ENCODE measurements around the gene SNX9. TPM values are rescaled to one million over a fixed set of nuclear protein-coding genes. Genes with fewer than 3 reads are reported as not detected.
"Not testable (repeated sequence)": the region's sequence is repeated elsewhere in the genome, so short reads cannot be mapped to it uniquely, and the experiment has no call there.

The SNX9 gene
- total RNA-seq, result 78.1 TPM

DNA sequence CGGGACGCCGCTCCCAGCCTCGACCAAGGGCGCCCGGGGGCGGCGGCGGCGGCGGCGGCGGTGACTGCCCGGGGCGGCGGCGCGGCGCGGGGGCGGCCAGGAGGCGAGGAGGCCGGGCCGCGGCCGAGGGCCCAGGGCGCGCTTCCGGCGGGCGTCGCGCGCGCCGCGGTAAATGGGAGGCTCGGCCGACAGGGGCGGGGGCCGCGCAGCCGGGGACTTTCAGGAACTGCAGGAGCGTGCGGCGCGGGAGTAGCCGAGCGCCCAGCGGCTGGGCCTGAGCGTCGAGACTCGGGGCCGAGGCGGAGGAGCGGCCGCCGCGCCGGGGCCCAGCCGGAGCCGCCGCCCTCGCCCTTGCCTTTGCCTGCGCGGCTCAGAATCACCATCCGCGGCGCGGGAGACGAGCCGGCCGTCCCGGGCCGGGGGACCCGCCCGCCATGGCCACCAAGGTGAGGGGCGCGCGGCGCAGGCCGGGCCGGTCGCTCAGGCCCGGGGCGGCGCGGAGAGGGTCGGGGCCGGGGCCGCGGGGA lies at the start of gene SNX9:
SNX9 (plus strand) TSS at position 246 of the 527 bp plus-strand sequence; CDS start at position 435, 189 bp downstream.
- ATAC-seq (peak; percentile 88), DNase-seq (ENCODE audit: low spot score) (peak; percentile 88)
- intact Hi-C loops (cut with DNase I), result no loop called here

DNA sequence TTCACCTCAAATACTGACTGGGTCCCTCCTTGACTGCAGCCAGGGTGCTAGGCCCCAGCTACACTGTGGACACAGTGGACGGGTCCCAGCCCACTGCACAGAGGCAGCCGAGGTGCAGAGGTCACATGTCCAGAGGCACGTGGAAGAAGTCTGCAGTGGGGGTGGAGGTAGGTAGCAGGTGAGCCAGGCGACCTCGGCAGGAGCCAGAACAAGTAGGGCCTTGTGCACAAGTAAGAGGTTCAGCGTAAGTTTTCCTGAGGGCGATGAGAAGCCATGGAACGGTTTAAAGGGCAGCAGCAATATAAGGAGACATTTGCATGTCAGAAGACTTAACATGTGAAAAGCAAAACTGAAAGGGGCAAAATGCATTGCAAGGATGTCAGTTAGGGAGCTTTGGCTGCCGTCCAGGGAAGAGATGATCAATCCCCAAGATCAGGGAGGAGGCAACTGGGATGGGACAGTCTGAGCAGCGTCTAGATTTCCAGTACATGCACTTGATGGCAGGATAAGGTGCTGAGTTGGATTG lies 49.7 kb upstream of the SNX9 start:
- peak; percentile 43 for ATAC-seq

DNA sequence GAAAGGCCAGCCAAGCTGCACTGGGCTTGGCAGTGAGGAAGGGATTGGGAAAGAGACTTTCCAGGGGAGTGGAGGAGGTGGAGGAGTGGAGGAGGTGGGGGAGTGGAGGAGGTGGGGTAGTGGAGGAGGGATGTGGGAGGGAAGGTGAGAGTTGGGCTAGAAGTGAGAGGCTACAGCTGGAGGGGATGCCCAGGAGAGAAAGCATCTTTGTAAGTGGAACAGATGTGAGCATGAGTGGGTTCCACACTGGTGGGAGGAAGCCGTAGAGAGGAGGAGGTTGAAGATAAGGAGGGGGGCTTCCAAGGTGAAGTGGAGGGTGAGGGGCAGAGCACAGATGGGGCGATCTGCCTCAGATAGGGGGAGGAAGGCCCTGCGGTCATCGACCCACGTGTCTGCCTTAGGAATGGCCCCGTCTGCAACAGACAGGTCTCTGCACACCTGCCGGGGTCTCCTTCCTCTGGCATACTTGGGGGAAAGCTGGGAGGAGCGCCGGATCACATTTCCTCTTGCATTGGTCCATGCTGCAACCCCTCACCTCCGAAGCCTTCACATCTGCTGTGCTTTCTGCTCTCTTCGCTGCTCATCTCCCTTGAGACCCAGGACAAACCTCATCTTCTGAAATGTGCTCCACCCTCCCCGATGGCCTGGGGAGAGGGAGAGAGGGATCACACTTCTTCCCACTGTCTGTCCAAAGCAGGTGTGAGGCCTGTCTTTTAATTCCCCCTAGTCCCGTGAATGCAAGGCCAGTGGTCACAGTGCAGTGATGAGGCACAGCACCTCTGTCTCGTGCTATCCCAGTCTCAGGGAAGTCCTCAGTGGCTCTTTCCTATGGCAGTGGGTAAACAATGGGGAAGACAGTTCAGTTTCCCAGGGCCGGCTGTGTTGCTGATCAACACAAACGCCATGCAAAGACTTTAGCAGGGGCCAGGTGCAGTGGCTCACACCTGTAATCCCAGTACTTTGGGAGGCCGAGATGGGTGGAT lies 48.6 kb upstream of the SNX9 start:
- intact Hi-C loops (cut with DNase I), result no loop called here
- no peak for DNase-seq (ENCODE audit: low spot score)
- peak; percentile 90 for ATAC-seq

More for the DNA sequence above, 49.7 kb upstream of the SNX9 start:
- intact Hi-C loops (cut with DNase I), result no loop called here
- DNase-seq (ENCODE audit: low spot score), result no peak

DNA sequence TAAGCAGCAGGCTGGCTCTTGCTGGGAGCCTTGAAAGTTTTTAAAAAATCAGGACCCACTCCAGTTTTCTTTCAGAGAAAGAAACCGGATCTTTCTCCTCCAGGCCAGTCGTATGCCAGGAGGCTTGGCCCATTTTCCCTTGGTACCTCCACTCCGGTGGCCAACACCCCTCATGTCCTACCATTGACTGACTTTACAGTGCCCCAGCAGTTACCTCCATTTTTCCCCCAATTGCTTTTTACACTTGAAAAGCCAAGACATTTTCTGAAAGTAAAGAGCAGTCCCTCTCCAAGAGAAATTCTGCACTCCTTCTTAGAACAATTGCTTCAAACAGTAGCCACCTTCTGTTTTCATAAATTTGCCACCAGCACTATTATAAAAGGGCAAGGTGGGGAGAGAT lies 47.7 kb upstream of the SNX9 start:
- DNase-seq (ENCODE audit: low spot score) (no peak), ATAC-seq (no peak)
- intact Hi-C loops (cut with DNase I), result no loop called here

DNA sequence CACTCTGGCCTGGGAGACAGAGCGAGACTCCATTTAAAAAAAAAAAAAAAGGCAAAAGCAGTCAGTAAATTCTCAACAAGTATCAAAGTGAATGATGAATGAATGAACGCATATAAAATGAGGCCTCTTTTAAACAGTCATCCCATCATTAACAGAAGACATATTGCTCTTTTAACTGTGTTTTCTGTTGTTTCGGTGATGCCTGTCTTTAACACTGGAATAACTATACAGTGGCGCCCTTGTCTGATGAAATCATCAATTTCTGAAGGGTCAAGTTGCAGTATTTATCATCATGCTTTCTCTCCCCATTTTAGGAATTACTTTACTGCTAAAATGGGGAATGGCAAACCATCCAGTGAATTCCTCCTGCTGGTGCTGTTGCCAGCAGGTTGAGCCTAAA lies 45.7 kb upstream of the SNX9 start:
- intact Hi-C loops (cut with DNase I), result no loop called here
- ATAC-seq (no peak), DNase-seq (ENCODE audit: low spot score) (no peak)

DNA sequence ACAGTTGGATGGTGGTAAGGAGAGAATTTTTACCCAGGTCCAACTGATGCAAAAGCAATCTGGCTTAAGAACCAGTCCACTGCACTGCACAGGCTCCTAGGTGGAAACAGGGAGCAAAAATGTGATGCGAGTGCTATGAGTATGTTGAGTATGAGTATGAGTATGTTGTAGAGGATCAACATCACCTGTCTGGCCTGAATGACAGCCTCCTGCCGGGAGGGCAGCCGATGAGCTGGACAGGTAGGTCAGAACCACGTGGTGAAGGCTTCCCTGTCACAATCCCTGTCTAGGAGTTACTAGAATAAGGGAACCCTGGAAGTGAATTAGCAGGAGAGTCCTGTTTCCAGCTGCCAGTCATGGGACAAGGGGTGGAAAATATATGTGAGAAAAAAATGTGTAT lies 44.3 kb upstream of the SNX9 start:
- intact Hi-C loops (cut with DNase I), result no loop called here
- no peak for ATAC-seq
- no peak for DNase-seq (ENCODE audit: low spot score)

DNA sequence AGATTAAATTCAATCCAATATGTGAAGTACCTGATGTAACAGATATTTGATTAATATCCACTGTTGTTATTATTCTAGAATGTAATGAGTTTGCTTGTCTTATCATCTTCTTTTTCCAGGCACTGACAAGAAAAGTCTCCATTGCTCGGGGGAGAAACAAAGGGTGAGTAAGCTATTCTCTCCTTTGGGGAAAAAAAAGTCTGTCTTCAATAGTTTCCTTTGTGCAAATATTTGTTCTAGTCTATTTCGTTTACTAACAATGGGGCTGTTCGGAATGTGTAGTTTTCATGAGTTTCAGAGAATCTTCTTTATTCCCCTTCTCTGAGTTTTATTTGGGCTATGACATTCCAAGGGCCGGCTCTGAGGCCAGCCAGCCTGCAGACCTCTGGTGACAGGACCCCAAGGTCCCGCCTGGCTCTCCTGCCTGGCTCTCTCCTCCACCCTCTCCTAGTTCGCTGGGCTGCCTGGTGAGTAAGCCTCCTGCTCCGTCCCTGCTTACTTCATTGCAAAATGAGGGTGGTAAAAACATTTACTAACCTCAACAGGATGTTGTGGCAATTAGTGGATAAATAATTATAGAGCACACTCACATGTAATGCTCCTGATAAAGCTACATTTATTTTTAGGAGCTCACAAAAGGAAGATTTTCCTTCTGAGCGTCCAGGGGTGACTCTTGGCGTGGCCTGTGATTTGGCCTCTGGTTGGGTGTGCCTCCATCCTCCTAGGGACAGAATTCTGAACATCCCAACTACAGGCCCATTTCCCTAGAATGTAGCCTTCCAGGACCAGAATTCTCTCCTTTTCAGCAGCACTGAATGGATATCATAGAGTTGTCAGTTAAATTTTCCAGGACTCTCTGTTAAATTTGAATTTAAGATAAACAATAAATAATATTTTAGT lies 43.1 kb upstream of the SNX9 start:
- ATAC-seq, result peak; percentile 45
- intact Hi-C loops (cut with DNase I), result no loop called here

DNA sequence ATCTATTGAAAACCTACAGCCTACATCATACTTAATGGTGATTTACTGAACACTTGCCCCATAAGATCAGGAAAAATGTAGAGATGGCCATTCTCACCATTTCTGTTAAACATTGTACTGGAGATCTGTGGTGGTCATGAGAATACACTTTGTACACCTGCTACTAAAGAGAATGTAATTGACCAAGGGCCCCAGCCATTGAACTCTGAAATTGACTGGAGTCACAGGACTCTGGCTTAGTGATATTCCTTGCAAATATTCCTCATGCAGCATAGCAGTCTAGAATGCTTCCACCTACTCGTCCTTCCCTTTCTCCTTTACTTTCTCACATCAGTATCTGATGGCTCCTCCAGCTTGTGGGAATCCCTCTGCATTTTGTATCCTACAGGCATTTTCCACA lies 37.4 kb upstream of the SNX9 start:
- DNase-seq (ENCODE audit: low spot score), result no peak
- intact Hi-C loops (cut with DNase I), result no loop called here

More for the DNA sequence above, 43.1 kb upstream of the SNX9 start:
- DNase-seq (ENCODE audit: low spot score), result no peak

DNA sequence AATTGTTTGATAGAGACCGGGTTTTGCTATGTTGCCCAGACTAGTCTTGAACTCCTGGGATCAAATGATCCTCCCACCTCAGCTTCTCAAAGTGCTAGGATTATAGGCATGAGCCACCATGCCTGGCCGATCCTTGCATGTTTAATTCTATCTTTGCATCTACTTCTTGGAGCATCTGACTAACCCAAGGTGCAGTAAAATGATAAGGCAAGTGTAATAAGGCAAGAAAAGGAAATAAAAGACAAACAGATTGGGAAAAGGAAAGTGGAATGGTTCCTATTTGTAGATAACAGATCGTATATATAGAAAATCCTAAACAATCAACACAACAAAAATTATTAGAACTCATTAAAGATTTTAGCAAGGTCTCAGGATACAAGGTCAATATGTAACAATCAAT lies 36.8 kb upstream of the SNX9 start:
- intact Hi-C loops (cut with DNase I), result no loop called here
- no peak for DNase-seq (ENCODE audit: low spot score)
- no peak for ATAC-seq

More for the DNA sequence above, 37.4 kb upstream of the SNX9 start:
- no peak for ATAC-seq

DNA sequence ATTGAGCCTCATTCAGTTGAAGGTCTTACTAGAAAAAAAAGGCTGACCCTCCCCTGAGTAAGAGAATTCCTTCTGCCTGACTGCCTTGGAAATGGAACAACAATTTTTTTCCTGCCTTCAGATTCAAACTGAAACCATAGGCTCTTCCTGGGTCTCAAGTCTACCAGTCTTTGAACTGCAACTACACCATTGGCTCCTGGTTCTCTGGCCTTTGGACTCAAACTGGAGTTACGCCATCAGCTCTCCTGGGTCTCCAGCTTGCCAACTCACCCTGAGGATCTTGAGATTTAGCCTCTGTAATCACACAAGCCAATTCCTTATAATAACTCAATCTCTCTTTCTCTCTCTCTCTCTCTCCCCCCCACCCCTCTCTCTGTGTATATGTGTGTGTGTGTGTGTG lies 36.0 kb upstream of the SNX9 start:
- ATAC-seq (peak; percentile 74), DNase-seq (ENCODE audit: low spot score) (no peak)
- intact Hi-C loops (cut with DNase I), result no loop called here

DNA sequence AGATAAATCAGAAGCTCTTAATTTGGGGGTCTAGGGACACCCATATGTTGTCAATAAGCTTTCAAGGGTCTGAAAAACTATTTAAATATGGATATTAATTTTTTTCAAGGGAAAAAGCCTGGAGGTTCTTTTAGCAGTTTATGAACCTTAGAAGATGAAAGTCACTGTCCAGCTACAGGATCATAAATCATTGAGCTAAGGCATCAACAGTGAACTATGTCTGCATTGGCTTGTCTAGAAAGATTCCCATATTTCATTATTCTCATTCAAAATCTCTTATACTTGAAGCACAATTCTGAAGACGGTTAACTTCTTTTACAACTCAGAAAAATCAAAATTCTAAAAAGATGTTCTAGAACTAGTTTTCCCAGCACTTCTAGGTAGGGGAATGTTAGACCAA lies 34.9 kb upstream of the SNX9 start:
- ATAC-seq, result no peak
- DNase-seq (ENCODE audit: low spot score), result no peak
- intact Hi-C loops (cut with DNase I), result no loop called here

DNA sequence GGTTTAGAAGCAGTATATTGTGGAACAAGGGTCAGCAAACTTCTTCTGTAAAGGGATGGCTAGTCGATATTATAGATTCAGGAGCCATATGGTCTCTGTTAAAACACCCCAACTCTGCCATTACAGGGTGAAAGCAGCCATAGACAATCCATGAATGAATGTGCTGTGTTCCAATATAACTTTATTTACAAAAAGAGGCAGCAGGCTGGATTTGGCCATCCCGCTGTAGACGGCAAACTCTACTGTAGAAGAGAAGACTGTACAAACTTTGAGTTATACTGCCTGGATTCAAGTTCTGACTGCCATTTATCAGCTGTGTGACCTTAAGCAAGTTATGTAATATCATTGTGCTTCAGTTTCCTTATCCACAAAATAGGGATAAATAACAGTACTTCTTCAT lies 33.7 kb upstream of the SNX9 start:
- DNase-seq (ENCODE audit: low spot score) (no peak), ATAC-seq (no peak)
- intact Hi-C loops (cut with DNase I), result no loop called here

DNA sequence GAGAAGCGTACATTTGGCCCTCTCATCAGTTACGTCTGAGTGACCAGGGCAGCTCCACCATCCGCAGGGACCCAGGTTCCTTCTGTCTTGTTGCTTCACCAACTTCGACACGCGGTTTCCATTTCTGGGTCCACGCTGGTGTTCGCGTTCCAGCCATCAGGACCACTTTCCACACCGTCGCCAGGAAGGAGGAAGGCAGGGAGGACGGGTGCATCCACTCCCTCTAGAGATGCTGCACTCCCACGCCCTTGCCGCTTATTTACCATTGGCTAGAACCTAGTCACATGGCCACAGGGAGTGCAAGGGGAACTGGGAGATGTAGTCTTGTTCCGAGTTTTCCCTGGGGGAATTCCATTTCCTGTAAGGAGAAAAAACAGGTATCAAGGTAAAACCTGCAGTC lies 33.2 kb upstream of the SNX9 start:
- intact Hi-C loops (cut with DNase I), result loop anchor here (2.0 kb wide), 1 partner anchor 15 kb away; no protein-coding TSS in a partner anchor
- DNase-seq (ENCODE audit: low spot score), result no peak
- ATAC-seq, result peak; percentile 38

DNA sequence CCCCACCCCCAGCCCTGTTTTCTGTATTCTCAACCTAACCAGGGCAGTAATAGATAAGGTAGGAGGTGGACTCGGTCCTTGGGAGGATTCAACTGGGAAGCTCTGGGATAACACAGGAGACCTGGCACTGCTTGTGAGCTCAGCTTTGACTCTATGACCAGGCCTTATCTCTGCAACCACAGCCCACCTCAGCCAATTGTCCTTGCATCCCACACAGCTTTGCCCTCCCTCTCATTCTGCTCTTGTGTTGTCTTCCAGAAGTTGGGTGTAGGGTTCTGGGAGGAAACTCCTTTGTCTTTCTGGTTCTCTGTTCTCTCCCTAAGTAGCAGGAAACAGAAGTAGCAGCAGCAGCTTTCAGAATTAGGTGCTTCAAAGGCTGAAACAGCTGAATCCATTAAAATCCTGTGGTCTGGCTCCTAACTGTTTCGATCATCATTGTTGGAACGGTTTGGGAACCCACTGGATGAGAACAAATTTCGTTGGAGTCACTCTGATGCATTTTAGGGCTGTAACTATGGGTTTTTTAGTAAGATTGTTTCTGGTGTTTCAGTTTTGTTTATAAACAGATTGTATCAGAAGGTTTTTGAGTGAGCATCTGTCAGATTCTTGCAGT lies 32.4 kb upstream of the SNX9 start:
- ATAC-seq (peak; percentile 45), DNase-seq (ENCODE audit: low spot score) (no peak)
- intact Hi-C loops (cut with DNase I), result loop anchor here (2.0 kb wide), 1 partner anchor 14 kb away; no protein-coding TSS in a partner anchor

DNA sequence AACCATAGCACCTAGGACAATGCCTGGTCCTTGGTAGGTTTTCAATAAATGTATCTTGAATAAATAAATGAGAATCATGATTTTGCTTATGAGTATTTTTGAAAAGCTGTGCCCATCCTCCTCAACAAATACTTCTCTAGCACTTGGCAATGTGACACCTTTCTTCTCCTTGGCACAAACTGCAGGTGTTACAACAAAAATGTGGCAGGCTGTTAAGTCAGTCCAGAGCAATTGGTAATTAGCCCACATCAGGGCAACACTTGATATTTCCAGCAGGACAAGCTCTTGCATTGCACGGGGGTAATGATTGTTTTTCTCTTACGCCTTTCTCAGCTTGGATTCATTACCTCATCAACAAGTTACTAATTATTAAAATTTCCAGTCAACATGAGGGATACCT lies 31.6 kb upstream of the SNX9 start:
- DNase-seq (ENCODE audit: low spot score), result no peak
- intact Hi-C loops (cut with DNase I), result loop anchor here (2.0 kb wide), 1 partner anchor 13 kb away; no protein-coding TSS in a partner anchor
- ATAC-seq, result no peak

DNA sequence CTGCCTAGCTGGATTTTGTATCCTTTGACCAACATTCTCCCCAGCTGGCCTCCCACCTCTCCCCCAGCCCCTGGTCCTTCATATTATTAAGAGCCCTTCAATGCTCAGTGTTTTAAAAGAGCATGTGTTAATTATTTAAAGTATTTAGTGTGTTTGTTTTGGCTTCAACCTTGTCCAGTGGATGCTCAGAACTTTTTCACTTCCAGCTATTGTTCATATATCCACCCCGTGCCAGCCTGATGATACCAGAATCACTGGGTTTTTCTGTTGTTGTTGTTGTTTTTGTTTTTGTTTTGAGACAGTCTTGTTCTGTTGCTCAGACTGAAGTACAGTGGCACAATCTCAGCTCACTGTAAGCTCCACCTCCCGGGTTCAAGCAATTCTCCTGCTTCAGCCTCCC lies 30.4 kb upstream of the SNX9 start:
- intact Hi-C loops (cut with DNase I), result no loop called here
- no peak for ATAC-seq
- no peak for DNase-seq (ENCODE audit: low spot score)

DNA sequence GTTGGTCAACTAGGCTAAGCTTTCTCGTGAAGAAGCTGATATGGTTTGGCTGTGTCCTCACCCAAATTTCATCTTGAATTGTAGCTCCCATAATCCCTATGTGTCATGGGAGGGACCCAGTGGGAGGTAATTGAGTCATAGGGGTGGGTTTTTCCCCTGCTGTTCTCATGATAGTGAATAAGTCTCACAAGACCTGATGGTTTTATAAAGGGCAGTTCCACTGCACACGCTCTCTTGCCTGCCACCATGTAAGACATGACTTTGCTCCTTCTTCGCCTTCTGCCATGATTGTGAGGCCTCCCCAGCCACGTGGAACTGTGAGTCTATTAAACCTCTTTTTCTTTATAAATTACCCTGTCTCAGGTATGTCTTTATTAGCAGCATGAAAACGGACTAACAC lies 29.0 kb upstream of the SNX9 start:
- intact Hi-C loops (cut with DNase I); ATAC-seq; DNase-seq (ENCODE audit: low spot score): not testable (repeated sequence)

DNA sequence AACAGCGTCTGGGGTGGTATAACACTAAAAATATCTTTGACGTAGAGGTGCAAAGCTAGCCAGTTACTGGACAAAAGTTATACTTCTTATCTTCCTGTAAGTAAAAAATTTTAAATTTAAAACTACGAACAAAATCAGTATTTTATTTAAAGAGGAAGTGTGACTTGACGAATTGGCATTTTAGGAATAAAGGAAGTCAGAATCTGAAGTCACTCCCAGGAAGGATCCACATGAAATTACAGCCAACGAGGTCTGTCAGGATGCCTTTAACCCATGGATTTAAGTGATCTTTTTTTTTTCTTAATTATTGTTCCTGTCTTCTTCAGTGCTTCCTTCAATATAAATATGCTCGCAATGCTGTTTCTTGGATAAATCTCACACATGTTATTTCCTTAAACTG lies 27.2 kb upstream of the SNX9 start:
- DNase-seq (ENCODE audit: low spot score), result no peak
- intact Hi-C loops (cut with DNase I), result no loop called here
- ATAC-seq, result no peak

DNA sequence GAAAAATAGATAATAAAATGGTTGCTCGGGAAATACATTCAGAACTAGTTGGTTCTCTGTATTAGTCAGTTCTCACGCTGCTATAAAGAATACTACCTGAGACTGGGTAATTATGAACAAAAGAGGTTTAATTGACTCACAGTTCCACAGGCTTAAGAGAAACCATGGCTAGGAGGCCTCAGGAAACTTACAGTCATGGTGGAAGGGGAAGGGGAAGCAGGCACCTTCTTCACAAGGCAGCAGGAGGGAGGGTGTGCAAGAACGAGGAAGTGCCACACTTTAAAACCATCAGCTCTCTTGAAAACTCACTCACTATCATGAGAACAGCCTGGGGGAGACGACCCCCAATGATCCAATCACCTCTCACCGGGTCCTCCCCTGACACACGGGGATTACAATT lies 24.2 kb upstream of the SNX9 start:
- intact Hi-C loops (cut with DNase I), result no loop called here
- no peak for DNase-seq (ENCODE audit: low spot score)
- no peak for ATAC-seq

Measured in sciatic nerve (tissue), 2 donors.